NK-92 (cell line): Measurements from ENCODE around the gene CACFD1.

Experiments used
- DNase-seq: peaks from one replicate; lab custom pipeline; 2025; ENCODE audit not compliant: unreplicated experiment; lab: John Stamatoyannopoulos, UW

The CACFD1 gene

GRCh38 chr9:133459476-133460404 lies at the start of gene CACFD1:
TSS of gene CACFD1 (plus strand) at chr9:133459978. CDS start at chr9:133460067, 89 bp downstream.
- peak; percentile 39 for DNase-seq

DNA sequence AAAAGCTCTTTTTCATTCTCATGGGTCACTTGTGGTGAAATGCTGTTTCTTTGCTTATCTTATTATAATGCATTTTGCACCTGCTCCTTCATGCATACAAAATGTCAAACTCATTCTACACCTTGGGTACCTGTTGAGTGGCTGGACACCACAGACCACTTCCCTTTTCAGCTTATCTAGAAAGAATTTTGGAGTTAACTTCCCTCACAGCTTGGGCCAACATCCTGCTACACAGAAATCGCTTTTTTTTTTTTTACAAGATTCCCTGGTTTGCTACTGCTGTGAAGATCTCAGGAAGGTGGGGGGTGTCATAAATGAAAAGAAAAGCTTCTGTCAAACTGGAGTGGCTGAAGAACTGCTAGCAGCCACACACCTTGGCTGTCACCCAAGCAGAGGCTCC lies 44.6 kb upstream of the CACFD1 start:
- no peak for DNase-seq

DNA sequence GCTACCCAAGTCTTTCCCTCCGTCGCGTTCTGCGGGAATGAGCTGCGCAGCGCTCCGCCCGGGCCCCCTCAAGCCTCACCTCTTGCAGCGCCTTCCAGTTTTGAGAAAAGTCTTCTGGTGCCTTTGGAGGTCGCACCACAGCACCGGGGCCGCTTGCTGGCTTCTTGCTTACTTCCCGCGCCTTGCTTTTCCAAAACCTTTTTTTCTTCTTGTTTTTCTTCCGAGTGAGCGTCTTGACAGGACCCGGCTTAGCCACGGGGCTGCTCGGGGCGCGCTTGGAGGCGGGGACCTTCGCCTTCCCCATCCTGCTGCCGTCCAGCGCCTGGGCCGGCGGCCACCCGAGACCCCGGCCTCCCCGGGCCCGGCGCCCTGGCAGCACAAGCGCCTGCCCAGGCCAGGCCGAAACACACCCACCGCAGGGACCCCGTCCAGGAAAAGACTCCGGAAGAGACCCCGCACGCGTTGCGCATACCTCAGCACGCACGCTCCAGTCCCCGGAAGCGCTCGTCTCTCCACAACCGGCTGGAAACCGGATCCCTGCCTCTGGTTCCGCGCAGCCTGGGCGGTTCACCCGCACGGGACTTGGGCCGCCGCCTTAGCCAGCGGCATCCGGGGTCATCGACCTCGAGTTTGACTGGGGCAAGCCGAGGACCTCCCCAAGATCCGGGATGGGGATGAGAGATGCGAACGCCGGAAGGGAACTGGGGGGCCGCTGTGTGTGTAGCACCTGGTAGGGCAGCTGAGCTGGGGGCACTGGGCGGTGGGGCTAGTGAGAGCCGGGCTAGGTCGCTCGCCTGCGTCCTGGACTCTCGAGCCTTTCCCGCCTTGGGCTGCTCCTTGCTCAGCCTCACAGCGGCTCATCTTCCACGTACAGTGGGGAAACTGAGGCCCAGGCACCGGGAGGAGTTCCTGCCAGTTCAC lies 42.0 kb upstream of the CACFD1 start, which contains the start of gene REXO4:
TSS of gene REXO4 (minus strand) at position 470 of the 921 bp plus-strand sequence. CDS start at position 304, 166 bp downstream.
- DNase-seq: no peak

- no peak for DNase-seq
These were observed 40.8 kb upstream of the CACFD1 start for GRCh38 chr9:133419005-133419404.

DNA sequence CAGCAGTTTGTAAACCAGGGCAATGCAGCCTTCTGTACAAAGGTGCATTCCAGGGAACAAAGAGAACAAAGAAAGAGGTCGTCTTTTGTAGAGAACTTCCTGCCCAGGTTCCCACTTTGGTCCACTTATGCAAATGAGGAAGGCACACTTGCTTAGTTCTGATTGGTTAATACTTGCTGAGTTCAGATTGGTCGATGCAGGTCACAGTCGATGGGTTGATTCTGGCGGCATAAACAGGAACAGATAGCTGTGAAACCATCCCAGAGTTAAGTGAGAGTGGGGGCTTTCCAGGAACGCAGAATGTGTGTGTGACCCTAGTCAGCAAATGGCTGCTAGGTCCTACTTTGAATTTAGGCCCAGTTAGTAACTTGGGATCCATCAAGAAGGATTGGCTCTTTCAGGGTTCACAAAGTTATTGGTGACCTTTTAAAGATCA lies 39.4 kb upstream of the CACFD1 start:
- no peak for DNase-seq

DNA sequence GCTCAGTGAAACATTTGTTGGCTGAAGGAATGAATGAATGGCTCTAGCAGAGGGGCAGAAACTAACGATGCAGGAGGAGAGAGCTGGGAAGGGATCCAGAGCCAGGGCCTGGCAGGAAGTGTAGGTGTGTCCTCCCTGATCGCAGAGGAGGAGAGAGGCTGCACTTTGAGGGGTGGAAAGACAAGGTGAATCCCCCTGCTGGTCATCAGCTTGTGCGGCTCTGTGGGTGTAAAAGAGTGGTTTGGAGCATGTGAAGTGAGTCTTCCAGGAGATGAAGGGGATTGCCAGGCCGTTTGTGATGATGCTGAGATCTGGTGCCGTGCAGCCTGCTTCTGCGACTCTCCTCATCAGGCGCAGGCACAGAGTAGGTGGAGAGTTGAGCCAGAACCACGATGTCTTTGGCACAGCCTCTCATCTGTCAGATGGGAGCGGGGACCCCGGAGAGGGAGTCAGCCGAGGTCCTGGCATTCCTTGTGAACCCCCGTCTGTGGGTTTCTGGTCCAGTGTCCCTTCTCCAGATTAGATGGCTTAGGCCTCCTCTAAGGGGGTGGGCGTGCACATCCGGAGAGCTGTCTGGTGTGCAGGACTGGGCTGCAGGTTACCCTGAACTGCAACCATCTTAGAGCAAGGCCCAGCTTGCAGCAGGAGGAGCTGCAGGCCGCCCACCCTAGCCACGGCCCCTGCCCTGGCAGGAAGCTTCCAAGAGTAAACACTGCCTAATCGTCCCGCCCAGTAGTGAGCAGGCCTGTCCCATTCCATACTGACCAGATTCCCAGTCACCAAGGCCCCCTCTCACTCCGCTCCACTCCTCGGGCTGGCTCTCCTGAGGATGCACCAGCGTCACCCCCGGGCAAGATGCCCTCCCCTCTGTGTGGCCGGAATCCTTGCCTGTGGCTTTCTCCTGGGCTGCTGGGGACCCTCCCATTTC lies 37.9 kb upstream of the CACFD1 start, which contains the start of gene ADAMTS13:
TSS of gene ADAMTS13 (plus strand) at position 753 of the 928 bp plus-strand sequence. CDS start at position 830, 77 bp downstream.
- no peak for DNase-seq

DNA sequence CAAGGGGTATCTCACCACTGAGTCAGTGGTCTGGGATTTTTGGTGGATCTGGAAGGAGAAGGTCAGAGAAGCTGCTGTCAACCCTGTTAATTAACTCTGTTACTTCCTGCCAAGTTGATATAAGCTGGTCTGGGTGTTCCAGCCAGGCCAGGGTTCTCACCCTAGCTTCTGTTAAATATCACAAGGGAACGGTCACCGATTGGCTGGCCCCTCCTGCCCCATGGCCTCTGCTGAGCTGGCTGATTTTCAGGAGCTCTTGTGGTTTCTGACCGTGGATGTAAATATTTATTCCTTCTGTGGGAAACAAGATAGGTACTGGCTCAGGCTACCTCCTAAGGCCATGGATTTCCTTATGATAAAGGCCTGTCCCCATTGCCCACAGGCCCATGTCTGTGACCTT lies 36.6 kb upstream of the CACFD1 start:
- DNase-seq: no peak

- DNase-seq: no peak
These were observed 35.6 kb upstream of the CACFD1 start for GRCh38 chr9:133424187-133424586.

- no peak for DNase-seq
These were observed 34.6 kb upstream of the CACFD1 start for GRCh38 chr9:133425049-133425632.

- DNase-seq: no peak
These were observed 33.8 kb upstream of the CACFD1 start for GRCh38 chr9:133426011-133426410.

DNA sequence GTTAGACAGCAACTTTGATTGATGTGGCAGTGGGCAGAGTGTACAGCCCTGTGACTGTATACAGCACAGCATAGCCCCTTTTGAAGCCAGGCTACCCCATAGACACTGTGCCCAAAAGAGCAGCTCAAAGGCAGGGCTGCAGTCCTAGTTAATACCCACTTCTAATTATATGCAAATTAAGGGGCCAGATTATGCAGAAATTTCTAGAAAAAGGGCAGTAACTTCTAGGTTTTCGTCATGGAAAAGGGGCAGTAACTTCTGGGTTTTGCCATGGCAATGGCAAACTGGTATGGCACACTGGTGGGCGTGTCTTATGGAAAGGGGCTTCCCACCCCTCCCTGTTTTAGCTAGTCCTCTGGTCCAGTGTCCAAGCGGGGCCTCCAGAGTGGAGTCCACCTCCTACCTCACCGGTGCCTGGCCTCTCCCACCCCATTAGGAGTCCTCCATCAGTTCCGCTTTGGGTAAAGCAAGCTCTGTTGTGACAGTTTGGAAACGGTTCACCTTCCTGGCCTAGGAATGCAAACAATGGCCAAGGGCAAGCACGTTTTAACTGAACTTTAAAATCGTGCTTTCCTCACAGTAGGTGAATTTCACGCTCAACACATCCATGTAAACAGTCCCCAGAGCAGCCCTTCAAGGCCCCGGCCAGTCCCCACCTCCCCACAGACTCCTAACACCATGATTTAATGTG lies 32.0 kb upstream of the CACFD1 start:
- DNase-seq: no peak

DNA sequence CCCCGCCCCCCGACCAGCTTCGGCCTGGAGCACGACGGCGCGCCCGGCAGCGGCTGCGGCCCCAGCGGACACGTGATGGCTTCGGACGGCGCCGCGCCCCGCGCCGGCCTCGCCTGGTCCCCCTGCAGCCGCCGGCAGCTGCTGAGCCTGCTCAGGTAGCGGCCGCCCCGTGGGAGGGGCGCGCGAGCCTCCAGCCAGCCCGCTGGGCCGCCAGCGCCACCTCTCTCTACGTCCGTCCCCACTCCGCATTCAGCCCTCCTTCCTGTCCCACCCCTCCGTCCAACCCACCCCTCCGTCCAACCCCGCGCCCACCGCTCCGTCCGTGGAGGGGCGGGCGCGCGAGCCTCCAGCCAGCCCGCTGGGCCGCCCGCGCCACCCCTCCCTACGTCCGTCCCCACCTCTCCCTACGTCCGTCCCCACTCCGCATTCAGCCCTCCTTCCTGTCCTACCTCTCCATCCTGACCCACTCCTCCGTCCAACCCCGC lies 31.1 kb upstream of the CACFD1 start:
- no peak for DNase-seq

DNA sequence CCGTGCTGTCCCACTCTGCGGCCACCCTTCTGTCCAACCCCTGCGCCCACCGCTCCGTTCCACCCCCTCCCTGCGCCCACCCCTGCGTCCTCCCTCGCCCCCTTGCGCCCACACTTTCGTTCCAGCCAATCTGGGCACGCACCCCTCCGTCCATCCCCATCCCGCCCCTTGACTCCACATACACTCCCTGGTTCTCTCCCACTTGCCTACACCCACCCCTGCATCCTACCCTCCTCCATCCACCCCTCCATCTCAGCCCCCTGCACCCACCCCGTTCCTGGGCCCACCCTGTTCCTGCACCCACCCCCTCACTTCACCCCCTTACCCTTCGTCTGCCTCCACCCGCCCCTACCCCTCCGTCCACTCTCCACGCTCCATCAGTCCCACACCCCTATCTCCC lies 30.6 kb upstream of the CACFD1 start:
- no peak for DNase-seq

GRCh38 chr9:133429641-133430161 lies 30.1 kb upstream of the CACFD1 start:
- no peak for DNase-seq

GRCh38 chr9:133430244-133430643 lies 29.5 kb upstream of the CACFD1 start:
- DNase-seq: no peak

GRCh38 chr9:133433351-133433843 lies 26.4 kb upstream of the CACFD1 start:
- DNase-seq: no peak

DNA sequence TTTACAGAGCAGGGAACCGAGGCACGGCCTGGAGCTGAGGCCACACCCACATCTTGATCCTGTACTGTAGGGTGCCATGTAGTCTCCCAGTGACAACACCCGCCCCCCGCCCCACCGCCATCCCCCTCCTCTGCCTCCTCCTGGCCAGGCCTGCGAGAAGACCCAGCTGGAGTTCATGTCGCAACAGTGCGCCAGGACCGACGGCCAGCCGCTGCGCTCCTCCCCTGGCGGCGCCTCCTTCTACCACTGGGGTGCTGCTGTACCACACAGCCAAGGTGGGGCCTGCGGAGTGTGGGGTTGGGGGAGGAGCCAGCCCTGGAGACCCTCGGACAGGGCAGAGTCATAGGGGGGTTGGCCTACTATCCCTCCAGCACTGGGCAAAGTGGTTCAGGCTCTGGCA lies 23.1 kb upstream of the CACFD1 start:
- no peak for DNase-seq

DNA sequence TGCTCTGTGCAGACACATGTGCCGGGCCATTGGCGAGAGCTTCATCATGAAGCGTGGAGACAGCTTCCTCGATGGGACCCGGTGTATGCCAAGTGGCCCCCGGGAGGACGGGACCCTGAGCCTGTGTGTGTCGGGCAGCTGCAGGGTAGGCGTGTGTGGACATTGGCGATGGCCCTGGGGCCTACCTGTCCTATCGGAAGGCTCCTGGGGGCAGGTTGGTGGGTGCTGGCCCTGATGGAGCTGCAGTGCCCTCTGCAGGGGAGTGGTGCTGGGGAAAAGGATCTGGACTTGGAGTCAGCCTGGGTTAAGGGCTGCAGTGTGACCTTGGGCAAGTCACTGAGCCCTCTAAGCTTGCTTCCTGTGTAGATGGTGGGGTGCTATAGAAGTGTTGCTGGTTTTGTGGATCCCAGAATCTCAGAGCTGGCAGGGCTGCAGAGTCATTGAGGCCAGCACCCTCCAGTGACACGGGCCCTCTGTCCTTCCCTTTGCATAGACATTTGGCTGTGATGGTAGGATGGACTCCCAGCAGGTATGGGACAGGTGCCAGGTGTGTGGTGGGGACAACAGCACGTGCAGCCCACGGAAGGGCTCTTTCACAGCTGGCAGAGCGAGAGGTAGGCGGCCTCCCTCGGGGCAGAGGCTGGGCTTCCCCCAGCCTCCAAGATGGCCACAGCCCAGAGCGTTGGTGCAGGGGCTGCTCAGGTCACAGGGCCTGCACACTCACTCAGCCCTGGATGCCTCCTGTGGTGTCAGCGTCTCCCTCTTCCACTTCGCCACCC lies 21.8 kb upstream of the CACFD1 start:
- no peak for DNase-seq
